GM19238 (cell line): Measurements from ENCODE around the gene TLR8.

Experiments used
- DNase-seq: peaks from one replicate; pipeline ENCODE4 v3.0.0; 2011; ENCODE audit warnings: low spot score; ENCODE audit not compliant: insufficient read length

TLR8 gene

DNA sequence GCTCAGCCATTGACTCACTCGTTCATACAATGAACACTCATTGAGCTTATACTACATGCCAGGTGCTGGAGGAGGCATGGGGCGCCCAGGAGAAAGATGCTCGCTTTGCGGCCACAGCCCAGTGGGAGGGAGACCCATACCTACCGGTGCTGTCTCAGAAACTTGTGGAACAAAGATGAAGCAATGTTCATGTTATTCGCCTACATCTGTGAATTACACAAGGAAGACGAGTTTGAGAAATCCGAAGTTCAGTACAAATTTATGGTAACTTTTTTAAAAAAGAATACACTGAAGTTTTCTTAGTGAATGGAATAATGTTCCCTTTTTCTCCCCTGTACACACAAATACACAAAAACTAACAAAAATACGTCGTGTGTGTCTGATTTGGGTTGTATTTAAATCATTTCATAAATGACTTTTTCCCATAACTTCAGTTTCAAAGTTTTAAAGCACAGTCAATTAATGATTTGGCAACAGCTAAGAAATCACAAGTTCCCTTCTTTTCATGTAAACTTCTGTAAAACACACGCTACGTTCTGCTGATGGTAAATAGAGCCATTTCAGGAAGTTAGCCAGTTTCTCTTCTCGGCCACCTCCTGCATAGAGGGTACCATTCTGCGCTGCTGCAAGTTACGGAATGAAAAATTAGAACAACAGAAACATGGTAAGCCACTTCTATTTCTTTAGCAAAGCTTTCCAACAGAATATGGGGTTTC, at the start of gene TLR8:
Gene TLR8, plus strand, starts transcription at position 575 of the 716 bp plus-strand sequence. Its CDS starts 87 bp downstream, at position 662.
- DNase-seq: no peak

DNA sequence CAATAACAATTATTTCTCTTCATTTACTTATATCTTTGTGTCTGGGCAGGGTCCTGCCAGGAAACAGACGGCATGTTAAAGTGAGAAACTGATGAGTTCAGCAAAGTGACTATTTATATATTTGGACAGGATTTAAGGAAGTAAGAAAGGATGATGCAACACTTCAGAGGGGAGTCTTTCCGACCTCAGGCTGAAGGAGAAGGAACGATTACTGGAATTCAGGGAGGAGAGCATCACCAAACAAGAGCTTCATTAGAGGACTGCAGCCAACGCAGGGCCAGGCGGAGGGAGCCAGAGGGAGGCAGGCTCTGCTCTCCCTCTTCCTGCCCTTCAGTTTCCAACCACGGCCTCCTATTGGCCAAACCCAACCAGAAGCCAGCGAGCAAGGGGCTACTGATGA, 41.1 kb upstream of the TLR8 start:
- DNase-seq: no peak

DNA sequence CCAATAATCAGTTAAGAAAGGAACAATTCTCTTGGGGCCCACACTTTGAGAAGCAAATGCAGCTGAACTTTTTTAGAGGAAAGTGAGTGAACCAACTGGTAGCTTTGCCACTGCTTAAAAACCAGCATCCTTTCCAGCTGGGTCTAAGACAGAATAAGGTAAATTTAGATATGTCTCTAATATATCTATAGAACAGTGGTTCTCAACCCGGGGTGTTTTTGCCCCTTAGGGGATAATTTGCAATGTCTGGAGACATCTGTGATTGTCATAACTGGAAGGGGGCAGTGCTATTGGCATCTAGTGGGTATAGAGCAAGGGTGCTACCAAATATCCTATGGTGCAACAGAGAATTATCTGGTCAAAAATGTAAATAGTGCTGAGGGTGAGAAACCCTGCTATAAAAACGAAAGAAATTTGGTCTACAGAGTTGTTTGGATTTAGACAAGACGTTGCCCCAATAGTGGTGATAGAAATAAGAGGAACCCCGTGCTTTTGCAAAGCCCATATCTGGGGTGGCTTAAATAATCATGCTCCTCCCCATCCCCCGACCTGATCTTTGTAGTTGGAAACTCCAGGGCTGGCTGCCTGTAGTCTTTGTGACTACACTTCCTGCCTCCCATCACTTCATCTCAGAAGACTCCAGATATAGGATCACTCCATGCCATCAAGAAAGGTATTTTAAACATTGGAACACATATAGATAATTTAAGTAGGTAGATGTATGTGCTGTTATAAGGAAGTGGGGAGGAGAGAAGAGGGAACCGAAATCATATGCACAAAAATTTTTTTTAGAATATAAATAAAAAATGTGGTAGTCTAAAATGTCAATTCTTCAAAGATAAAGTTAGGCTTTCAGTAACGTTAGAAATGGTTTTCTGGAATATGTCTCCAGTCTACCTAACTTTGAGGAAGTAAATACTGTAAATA, 39.7 kb upstream of the TLR8 start, which contains the start of gene TLR7:
Gene TLR7, plus strand, starts transcription at position 622 of the 927 bp plus-strand sequence. CDS start 507 bp downstream, outside the sequence.
- DNase-seq: no peak

DNA sequence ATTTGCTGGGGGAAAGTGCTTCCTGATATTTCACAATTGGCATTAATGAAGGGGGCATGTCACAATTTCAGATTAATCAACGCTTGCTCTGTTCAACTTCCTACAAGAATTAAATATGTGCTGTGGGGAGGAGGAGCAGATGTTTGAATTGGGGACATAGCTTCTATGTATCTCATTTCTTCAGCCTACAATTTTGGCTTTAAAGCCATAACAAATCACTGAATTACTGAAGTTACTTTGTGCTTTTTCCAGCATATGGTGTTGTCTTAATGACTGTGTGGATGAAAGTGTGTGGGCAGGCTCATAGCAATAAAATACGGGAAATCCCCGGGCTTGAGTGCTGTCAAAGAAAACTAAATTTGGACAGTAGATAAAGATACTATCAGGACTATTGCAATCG, 38.7 kb upstream of the TLR8 start:
- no peak for DNase-seq

DNA sequence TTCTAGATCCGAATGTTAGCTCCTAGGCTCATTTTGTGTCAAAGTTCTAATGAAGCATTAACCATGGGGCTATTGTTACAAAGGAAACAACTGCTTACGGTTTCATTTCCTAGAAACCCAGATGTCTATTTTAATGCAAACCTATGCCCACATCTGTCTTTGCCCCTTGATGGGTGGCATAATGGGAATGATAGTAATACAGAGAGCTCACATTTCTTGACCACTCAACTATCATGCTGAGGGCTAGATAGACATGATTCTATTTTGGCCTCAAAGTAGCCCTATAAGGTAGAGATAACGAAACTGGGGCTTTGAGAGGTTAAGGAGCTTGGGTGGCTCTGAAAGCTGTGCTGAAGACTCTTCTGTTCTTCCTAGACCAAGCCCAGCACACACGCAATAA, 37.7 kb upstream of the TLR8 start:
- no peak for DNase-seq

DNA sequence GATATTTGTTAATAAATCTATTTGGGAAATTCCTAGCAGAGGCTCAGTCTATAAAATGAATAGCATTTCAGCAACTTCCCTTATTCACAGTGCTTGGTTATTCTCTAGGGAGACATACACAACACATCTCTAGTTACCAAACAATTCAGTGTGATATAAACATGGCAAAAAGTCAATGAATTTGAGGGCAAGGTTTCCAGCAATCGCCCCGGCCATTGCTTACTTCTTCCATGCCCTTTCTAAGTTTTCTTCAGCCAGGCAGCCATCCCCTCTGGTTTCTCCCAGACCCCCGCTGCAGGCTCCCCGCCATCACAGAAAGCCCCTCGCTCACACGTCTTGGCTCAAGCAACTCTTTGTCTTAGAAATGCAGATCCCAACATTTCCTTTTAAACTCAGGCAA, 35.2 kb upstream of the TLR8 start:
- DNase-seq: no peak

DNA sequence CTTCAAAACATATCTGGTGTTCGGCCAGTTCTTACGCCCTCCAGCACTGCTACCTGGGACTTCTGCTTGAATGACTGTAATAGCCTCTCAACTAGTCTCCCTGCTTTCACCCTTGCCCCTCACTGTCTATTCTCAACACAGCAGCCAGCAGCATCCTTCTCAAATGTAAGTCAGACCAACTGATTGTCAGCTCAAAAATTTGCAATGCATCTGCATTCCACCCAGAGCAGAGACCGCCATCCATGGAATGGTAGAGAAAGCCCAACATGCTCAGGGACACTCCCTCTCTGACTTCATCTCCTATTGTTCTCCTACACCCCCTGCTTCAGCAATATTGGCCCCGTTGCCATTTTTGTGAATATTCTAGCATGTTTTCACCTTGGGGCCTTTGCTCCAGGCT, 33.7 kb upstream of the TLR8 start:
- no peak for DNase-seq

DNA sequence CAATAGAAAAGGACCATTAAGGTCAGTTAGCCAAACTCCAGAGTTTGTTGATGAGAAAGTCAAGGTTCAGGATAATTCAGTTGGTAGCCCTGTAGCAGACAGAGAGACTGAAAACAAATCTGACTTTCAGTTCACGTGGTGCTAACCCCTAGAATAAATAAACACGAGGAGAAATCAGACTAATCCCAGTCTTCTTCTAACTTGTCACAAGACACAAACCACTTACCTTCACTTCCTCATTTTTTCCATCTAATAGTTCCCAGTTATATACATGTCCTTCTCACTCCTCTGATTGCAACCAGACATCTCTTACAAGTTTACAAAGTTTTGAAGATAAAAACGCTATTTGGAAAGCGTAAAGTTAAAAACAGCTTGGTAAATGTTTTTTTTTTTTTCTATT, 31.8 kb upstream of the TLR8 start:
- DNase-seq: no peak

DNA sequence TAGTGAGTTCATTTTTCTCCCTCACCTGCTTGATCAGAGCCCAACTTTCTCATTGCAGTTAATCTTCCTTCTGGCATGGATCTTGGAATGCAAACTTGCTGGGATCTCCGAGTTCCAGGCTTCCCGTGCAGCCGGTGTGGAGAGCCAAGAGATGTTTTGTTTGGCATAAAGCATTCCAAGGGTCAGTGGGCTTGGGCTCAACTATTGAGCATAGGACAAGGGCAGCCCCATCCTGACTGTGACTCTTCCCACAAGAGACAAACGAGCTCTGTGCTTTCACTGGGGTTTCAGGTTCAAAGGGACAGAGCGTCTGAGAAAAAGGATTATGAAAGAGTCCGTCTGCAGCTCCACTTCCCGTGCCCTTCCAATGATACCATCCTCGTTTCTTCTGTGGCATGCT, 29.0 kb upstream of the TLR8 start:
- DNase-seq: no peak

DNA sequence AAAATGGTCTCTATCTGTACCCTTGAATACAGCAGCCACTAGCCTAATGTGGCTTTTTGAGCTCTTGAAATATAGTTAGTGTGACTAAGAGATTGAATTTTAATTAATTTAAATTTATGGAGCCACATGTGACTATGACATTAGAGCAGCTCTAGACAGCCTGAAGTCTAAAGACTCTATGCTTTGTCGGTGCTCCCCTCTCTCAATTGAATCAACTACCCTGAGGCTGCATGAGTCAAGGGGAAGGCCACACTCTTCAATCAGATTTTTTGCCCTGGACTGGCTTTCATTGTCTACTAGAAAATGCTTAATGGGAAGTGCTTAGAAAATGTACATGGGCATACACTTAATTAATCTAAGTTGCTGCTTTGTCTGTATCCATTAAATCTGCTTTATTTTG, 27.9 kb upstream of the TLR8 start:
- DNase-seq: no peak

DNA sequence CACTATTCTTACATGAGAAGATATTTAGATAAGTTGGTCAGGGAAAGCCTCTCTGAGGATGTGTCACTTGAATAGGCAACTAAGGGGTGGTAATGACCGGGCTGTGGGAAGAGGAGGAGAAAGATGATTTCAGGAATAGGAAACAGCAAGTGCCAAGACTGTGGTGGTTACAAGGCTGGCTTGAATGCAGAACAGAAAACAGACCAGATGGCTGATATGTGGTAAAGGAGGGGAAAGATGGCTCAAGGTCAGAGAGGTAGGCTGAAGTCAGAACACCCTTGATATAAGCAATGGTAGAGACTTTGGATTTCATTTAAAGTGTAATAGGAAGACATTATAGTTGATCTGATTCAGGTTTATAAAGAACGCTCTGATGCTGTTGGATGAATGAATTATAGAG, 24.5 kb upstream of the TLR8 start:
- DNase-seq: no peak

DNA sequence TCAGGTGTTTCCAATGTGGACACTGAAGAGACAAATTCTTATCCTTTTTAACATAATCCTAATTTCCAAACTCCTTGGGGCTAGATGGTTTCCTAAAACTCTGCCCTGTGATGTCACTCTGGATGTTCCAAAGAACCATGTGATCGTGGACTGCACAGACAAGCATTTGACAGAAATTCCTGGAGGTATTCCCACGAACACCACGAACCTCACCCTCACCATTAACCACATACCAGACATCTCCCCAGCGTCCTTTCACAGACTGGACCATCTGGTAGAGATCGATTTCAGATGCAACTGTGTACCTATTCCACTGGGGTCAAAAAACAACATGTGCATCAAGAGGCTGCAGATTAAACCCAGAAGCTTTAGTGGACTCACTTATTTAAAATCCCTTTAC, 20.9 kb upstream of the TLR8 start:
- DNase-seq: no peak

DNA sequence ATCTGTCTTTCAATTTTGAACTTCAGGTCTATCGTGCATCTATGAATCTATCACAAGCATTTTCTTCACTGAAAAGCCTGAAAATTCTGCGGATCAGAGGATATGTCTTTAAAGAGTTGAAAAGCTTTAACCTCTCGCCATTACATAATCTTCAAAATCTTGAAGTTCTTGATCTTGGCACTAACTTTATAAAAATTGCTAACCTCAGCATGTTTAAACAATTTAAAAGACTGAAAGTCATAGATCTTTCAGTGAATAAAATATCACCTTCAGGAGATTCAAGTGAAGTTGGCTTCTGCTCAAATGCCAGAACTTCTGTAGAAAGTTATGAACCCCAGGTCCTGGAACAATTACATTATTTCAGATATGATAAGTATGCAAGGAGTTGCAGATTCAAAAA, 19.9 kb upstream of the TLR8 start:
- DNase-seq: no peak

DNA sequence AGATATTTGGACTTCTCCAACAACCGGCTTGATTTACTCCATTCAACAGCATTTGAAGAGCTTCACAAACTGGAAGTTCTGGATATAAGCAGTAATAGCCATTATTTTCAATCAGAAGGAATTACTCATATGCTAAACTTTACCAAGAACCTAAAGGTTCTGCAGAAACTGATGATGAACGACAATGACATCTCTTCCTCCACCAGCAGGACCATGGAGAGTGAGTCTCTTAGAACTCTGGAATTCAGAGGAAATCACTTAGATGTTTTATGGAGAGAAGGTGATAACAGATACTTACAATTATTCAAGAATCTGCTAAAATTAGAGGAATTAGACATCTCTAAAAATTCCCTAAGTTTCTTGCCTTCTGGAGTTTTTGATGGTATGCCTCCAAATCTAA, 19.3 kb upstream of the TLR8 start:
- DNase-seq: no peak

DNA sequence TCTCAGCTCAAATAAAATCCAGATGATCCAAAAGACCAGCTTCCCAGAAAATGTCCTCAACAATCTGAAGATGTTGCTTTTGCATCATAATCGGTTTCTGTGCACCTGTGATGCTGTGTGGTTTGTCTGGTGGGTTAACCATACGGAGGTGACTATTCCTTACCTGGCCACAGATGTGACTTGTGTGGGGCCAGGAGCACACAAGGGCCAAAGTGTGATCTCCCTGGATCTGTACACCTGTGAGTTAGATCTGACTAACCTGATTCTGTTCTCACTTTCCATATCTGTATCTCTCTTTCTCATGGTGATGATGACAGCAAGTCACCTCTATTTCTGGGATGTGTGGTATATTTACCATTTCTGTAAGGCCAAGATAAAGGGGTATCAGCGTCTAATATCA, 18.7 kb upstream of the TLR8 start:
- no peak for DNase-seq

DNA sequence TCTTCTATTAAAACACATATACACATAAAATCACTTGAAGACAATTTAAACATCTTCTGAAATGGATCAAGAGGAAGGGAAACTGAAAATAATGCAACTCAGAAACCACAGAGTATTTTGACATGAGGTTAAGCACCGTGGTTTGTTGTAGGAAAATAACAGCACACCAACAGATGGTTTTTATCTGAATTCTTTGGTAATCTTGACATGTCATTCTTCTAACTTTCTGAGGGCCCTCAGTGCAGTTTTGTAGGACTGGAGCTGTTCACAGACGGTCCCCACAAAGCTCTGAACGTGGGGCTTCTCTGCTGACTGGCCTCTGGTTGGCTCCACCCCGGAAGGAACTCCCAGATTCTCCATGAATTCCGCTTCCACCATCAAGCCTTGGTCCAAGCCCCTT, 16.0 kb upstream of the TLR8 start:
- DNase-seq: no peak

DNA sequence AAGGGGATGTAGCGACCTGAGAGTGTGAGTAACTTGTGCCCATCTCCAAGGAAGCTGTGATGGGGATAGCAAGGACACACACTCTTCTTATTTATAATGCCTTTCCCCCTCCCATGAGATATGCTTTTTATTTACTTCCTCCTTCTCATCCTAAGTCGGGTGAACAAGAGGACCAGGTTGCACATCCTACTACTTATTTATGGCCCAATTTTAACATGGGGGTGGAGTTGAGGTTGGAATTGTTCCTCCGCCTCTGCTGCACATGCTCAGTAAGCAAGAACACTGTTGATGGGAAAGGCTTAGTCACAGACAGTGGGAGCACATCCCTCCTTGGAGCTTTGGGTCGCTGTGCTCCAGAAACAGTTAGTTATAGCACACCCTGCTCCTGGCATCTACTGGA, 15.2 kb upstream of the TLR8 start:
- no peak for DNase-seq

DNA sequence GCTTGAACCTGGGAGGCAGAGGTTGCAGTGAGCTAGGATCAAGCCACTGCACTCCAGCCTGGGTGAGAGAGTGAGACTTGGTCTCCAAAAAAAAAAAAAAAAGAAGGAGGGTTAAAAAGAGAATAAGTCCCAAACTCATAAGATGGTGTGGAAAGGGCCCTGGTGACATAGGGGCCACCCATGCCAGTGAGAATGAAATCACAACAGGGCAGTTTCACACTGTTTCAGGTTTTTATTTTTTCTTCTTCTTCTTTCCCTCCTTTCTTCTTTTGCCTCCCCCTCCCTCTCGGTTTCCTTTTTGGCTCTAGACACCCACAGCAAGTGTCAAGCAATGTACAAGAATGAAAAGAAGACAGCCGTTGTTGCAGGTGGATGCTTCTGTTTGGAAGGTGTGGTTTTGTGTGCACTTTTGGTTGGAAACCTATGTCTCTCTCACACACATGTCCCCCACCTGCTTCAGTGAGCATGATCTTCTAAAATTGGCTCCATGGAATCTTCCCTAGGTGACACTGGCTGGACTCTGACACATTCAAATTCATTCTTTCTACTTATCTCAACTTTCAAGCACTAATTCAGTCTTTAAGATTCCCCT, 14.4 kb upstream of the TLR8 start:
- DNase-seq: no peak

DNA sequence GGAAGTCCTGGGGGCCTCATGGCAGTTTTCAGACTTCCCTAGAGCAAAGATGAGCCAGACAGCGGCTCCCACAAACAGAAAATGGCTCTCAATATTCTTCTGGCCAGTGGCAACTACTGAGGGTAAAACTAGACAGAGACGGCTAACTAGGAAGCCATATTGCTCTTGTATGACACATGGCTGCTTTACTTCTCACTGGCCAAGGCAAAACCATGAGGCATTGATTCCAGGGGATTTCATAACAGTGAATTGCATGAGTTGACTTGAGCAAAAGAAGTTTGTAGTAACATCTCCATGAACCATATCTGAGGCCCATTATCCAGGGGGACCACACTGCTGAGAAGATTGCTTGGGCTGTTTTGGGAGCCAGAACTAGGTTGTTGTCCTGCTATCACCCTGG, 13.7 kb upstream of the TLR8 start:
- DNase-seq: no peak

DNA sequence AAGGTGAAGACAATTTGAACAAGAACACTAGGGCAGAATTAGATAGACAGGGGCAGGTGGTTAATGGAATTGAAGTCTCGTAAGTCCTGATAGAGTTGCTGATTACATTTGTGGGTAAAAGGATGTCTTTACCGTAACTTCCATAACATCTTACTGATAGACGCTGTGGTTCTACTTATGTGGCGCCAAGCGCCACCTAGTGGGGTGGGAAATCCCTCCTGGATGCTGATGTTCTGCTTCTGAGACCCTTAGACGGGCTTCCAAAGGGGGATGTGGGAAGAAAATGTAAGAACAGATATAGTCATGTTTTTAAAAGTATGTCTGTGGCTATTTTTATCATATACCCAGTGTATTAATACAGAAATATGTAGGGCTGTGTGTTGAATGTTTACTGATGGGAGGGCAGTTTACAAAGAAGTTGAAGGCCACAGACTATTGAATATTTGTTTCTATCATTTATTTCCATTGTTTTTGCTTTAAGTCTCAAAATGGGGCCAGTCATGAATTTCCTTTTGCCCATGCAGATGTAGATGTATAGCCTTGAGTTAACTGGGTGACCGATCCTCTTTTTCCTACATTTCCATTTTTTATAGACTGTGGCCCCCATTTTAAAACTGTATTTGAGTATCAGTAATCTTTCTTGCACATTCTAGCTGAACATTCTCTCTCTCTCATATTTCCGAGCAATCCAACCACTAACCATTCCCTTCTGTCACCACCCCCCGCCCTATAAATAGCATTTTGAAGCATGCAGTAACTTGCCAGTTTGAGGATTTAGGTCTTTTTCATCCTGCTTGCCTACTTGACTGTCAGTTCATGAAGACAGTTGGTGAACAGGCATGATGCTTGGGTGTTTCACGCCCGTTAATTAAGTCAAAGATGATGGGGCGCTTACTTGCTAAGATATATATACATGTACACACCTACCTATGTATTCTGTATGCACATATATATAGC, 12.1 kb upstream of the TLR8 start:
- DNase-seq: no peak

DNA sequence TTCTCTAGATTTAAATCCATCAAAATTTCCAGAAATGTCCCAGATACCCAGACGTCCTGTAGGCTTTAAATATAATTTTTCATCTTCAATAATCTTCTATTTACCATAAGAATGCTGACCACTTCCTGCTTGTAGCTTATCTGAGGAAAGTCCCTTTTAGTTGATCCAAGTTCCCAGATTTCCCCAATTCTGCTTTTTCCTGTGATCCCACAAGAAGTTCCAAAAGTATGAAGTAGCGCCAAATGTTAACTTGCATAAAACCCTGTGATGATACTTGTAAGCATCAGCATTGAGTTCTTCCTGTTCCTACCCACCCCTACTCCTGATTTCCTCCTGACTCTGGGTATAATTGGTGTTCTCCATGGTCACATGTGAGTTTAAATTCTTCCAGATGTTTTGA, 10.6 kb upstream of the TLR8 start:
- no peak for DNase-seq
